ENCODE results near the gene NKRF.

- no peak for TF ChIP-seq CTCF (IDR thresholded peaks at IDR 0.05)
- TF ChIP-seq POLR2A (IDR thresholded peaks at IDR 0.05): no peak
These were observed 780 bp upstream of the NKRF start for GRCh38 chrX:119607018-119607389.
